NCI-H2227 treated with DMSO at 0.1 percent for 48 hours (cell line): ENCODE measurements around the gene PLCH2.

Experiments
- DNase-seq: peaks from one replicate; lab custom pipeline; 2025; lab: John Stamatoyannopoulos, UW

Gene PLCH2

GRCh38 chr1:2501041-2501819 lies 25.1 kb downstream of the PLCH2 start:
- no peak for DNase-seq

- no peak for DNase-seq
Observed at GRCh38 chr1:2501820-2502119, 25.7 kb downstream of the PLCH2 start.

- no peak for DNase-seq
Observed at GRCh38 chr1:2502210-2502609, 26.1 kb downstream of the PLCH2 start.

GRCh38 chr1:2502661-2503553 lies 26.8 kb downstream of the PLCH2 start:
- no peak for DNase-seq

GRCh38 chr1:2503554-2504224 lies 27.6 kb downstream of the PLCH2 start:
- DNase-seq = no peak

- DNase-seq = no peak
Observed at GRCh38 chr1:2504225-2504948, 28.3 kb downstream of the PLCH2 start.

GRCh38 chr1:2504949-2505272 lies 28.8 kb downstream of the PLCH2 start:
- DNase-seq = no peak

GRCh38 chr1:2505461-2505994 lies 29.4 kb downstream of the PLCH2 start:
- no peak for DNase-seq

- DNase-seq = no peak
Observed at GRCh38 chr1:2506007-2506860, 30.1 kb downstream of the PLCH2 start.

- no peak for DNase-seq
Observed at GRCh38 chr1:2506901-2507565, 30.9 kb downstream of the PLCH2 start.

- no peak for DNase-seq
Observed at GRCh38 chr1:2507744-2508155, 31.7 kb downstream of the PLCH2 start.

- no peak for DNase-seq
Observed at GRCh38 chr1:2508180-2508579, 32.1 kb downstream of the PLCH2 start.

- no peak for DNase-seq
Observed at GRCh38 chr1:2508751-2509150, 32.7 kb downstream of the PLCH2 start.

GRCh38 chr1:2509589-2509988 lies 33.5 kb downstream of the PLCH2 start:
- DNase-seq = no peak

GRCh38 chr1:2510366-2511155 lies 34.5 kb downstream of the PLCH2 start:
- DNase-seq = no peak

GRCh38 chr1:2512862-2513421 lies 36.9 kb downstream of the PLCH2 start:
- DNase-seq = no peak

- DNase-seq = no peak
Observed at GRCh38 chr1:2513939-2514652, 38.0 kb downstream of the PLCH2 start.

GRCh38 chr1:2514863-2515762 lies 39.0 kb downstream of the PLCH2 start:
- DNase-seq = no peak
